HG03280 (cell line): ENCODE results near the gene ENTPD8.
"Not testable (repeated sequence)": the region's sequence is repeated elsewhere in the genome, so short reads cannot be mapped to it uniquely, and the experiment has no call there.

Experiments used
- ATAC-seq: cut with Tn5 transposase; IDR thresholded peaks from one replicate; pipeline ENCODE4 v1.9.1; 2021; ENCODE audit warnings: mild to moderate bottlenecking, moderate library complexity; ENCODE audit not compliant: unreplicated experiment

The ENTPD8 gene

DNA sequence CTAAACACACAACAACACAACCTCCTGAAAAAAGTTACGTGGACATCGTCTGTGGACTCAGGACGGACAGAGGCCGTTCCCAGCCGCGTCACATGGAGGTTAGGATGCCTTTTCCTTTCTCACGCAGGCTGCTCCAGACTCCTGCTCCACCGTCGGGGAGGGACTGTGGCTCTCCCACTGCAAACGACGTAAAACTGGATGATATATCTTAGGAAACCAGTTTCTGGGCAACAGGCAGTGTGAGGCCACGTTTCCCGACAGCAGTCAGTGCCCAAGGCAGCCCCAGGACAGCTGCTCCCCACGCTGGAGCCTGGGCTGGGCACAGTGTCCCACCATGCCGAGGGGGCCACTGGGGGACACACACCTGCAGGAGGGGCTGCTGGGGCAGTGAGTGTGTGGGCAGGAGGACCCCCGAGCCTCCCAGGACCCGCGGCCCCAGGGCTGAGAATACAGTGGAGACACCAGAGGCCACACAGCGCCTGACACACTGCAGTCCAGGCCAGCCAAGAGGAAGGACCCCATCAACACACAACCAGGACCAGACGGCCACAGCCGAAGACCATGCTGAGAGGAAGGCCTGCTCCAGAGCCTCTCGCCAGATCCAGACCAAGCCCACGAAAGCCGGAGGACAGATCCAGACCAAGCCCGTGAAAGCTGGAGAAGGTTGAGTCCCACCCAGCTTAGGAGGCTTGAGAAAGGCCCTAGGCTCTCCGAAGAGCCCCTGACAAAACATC lies 44.4 kb downstream of the ENTPD8 start:
- ATAC-seq, result no peak

DNA sequence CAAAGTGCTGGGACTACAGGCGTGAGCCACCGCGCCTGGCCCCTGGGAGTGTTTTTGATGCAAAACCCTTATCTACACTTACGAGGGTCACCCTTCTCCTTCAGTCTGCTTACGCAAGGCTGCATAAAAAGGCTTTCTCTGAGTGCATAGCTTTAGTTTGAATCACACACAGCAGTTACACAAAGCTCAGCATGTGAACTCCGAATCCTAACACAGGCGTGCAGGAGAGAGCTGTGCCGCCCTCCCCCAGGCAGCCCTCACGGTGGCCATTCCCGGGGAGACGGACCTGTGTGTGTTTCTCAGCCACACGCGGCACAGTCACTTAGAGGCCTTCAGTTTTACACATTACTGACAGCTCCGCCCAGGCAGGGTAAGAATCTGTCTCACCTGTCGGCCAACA lies 44.9 kb downstream of the ENTPD8 start:
- ATAC-seq, result no peak

DNA sequence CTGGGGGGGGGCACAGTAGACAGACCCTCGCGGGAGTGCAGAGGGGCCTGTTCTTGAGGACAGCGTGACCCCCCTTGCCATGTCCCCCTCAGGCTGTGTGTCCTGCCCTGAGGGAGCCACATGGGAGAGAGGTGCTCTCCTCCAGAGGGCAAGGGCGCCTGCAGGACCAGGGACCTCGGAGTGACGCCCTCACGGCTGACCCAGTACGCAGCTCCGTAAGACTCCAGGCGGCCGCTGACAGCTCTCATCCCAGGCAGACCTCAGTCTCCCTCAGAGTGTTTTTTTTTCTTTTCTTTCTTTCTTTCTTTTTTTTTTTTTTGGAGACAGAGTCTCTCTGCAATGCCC lies 45.5 kb downstream of the ENTPD8 start:
- no peak for ATAC-seq

- ATAC-seq, result no peak
Measured at GRCh38 chr9:137394866-137395665, 46.1 kb downstream of the ENTPD8 start.

- no peak for ATAC-seq
Measured at GRCh38 chr9:137393176-137394150, 47.7 kb downstream of the ENTPD8 start.

DNA sequence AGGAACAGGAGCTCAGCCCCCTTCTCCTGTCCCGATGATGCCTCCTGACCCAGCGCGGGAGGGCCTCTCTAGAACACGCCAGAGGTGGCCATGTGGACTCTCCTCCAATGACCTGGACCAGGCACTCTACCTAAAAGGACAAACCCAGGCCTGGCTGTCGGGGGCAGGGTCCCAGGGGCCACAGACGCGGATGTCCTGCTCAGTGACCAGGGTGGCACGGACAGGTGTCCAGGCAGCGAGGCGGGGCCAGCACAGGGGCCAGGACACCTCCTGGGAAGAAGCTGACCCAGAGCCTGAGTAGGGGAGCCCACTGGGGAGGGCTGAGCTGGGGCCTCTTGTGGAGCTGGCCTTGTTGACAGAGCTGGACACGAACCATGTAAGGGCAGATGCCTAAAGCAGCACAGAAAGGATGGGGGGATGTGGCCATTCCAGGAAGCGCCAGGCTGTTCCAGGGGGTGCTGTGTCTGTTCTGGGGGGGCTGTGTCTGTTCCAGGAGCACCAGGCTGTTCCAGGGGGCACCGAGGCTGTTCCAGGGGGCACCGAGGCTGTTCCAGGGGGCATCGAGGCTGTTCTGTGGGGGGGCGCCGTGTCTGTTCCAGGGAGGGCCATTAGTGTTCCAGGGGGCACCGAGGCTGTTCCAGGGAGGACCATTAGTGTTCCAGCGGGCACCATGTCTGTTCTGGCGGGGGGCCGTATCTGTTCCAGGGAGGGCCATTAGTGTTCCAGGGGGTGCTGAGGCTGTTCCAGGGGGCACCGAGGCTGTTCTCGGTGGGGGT lies 48.7 kb downstream of the ENTPD8 start:
- ATAC-seq, result no peak

- no peak for ATAC-seq
Measured at GRCh38 chr9:137391411-137391754, 49.8 kb downstream of the ENTPD8 start.

DNA sequence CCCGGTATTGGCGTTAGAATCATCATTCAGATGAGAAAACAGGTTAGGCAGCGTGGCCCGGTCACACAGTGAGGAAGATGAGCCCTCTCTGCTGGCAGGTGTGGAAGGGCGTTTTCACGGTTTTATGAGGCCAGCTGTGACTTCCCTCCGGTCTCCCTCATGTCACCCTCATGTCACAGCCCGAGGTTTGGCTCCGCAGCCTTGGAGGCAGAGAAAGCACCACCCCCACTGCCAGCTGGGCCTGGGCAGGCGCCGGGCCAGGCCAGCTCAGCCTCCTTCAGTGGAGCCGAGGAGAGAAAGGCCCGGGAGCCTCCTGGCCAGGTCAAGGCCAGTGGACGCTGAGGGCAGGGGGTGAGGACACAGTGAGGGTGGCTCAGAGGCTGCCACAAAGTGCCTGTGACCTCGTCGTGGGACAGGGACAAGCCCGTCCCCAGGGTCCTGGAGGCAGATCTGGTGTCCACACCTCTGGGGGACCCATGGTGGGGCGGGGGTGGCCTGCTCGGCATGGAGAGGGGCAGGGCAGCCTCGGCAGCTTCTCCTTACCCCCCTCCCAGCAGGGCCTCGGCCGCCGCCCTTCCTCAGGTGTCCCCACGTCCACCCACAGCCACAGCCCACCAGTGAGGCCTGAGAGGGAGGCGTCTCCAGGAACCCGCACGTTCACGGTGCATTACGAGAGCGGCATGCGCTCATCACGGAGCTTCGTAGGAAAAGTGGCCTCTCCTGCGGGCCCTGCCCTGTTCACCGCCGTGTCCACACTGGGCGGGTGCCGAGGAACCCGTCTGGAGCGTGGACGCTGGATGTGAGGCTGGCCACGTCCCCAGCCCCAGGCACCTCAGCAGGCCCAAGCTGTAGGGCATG lies 50.4 kb downstream of the ENTPD8 start:
- ATAC-seq, result no peak

DNA sequence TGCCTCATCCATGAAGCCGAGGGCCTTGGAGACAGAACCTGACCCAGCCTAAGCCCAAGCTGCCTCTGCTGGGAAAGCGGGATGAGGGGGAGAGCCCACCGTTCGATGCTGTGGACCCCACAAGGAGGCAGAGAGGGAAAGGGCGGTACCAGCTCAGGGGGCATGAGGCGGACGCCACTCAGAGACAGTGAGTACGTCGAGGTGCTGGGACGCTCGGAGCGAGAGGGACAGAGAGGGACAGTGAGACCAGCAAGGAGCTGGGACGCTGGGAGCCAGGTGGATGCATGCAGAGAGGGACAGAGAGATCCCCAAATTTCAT lies 51.8 kb downstream of the ENTPD8 start:
- no peak for ATAC-seq

GRCh38 chr9:137388589-137389427 lies 52.3 kb downstream of the ENTPD8 start:
- no peak for ATAC-seq

- no peak for ATAC-seq
Measured at GRCh38 chr9:137387891-137388560, 53.1 kb downstream of the ENTPD8 start.

DNA sequence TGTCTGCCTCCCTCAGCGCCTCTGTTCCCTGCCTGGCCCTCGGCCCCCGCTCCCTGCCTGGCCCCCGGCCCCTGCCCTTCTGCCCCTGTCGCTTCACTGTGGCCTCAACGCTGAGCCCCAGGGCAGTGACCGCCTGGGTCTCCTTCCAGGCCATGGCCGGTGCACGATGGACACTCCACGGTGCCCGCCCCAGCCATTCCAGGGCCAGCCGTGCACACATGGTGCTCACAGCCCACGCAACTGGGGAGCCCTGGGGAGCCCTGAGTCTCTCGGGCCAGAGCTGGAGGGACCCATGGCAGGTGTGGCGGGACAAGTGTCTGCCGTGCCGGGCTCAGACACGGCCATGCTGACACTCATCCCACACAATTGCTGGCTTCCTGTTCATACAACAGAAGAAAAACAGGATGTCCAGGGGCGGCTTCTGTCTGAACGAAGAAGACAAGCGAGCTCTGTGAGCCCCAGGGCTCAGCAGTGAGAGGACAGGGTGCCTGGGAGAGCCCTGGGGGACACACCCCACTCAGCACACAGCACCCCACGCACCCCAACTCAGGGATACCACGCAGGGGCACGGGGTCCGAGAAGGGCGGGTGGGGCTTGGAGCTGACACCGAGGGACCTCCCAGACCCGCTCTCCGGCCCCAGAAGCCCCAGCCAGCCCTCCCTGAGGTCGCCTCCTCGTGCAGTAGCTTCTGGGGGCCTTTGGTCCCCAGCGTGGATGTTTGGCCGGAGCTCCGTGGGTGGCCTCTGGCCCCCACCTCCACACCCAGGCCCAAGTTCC lies 53.9 kb downstream of the ENTPD8 start:
- ATAC-seq, result no peak

GRCh38 chr9:137386507-137387113 lies 54.5 kb downstream of the ENTPD8 start:
- ATAC-seq, result not testable (repeated sequence)

GRCh38 chr9:137385061-137385655 lies 56.0 kb downstream of the ENTPD8 start:
- ATAC-seq, result no peak
